ENCODE results near the gene GRIN1.

Gene GRIN1

GRCh38 chr9:137183980-137184595 is 45.1 kb downstream of the GRIN1 start:
- H3K27ac ChIP-seq: no peak overlapping the region
- no peak for TF ChIP-seq ZFX (IDR thresholded peaks at IDR 0.05; ENCODE audit: borderline replicate concordance)
- TF ChIP-seq, protein P1, sequence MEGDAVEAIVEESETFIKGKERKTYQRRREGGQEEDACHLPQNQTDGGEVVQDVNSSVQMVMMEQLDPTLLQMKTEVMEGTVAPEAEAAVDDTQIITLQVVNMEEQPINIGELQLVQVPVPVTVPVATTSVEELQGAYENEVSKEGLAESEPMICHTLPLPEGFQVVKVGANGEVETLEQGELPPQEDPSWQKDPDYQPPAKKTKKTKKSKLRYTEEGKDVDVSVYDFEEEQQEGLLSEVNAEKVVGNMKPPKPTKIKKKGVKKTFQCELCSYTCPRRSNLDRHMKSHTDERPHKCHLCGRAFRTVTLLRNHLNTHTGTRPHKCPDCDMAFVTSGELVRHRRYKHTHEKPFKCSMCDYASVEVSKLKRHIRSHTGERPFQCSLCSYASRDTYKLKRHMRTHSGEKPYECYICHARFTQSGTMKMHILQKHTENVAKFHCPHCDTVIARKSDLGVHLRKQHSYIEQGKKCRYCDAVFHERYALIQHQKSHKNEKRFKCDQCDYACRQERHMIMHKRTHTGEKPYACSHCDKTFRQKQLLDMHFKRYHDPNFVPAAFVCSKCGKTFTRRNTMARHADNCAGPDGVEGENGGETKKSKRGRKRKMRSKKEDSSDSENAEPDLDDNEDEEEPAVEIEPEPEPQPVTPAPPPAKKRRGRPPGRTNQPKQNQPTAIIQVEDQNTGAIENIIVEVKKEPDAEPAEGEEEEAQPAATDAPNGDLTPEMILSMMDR (IDR thresholded peaks at IDR 0.05): no peak

DNA sequence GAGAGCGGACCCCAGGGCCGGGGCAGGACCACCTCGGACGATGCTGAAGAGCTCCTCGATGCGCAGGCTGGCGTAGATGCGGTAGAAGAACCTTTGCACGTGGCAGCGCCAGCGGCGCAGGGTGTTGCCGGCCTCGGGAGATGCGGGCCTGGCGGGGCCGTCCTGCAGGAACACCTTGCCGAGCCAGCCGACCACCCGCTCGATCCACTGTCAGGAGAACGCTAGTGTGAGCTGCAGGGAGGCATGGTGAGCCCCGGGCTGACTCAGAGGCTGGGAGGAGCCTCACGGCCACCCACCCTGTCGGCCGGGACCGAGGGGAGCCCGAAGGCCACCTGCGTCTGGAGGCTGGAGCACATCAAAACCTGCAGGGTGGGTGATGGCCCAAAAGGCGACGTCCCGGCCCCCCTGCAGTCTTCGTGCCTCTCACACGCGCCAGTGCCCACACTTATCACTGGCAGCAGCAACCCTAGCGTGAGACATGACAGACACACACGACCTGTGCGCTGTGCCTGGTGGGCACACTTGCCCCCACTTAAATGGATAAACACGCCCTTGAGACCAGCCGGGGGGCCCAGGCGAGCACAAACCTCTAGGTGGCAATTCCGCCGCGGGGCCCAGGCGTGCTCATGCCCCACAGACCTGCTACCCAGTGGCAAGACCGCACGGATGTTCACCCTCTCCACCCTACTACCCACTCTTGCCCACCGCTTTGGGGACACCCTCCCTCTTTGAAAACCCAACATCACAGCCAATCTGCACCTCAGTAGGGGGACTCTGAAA is 46.1 kb downstream of the GRIN1 start:
- no peak for TF ChIP-seq ZFX (IDR thresholded peaks at IDR 0.05; ENCODE audit: borderline replicate concordance)
- TF ChIP-seq, protein P1 (IDR thresholded peaks at IDR 0.05): no peak
- no peak overlapping the region for H3K27ac ChIP-seq

- no peak overlapping the region for H3K27ac ChIP-seq
- TF ChIP-seq, protein P1 (IDR thresholded peaks at IDR 0.05): no peak
- no peak for TF ChIP-seq ZFX (IDR thresholded peaks at IDR 0.05; ENCODE audit: borderline replicate concordance)
Measured at GRCh38 chr9:137185921-137186320, 47.0 kb downstream of the GRIN1 start.

- TF ChIP-seq, protein P1 (IDR thresholded peaks at IDR 0.05): no peak
- TF ChIP-seq ZFX (IDR thresholded peaks at IDR 0.05; ENCODE audit: borderline replicate concordance): no peak
- no peak overlapping the region for H3K27ac ChIP-seq
Measured at GRCh38 chr9:137186385-137186784, 47.4 kb downstream of the GRIN1 start.

- H3K27ac ChIP-seq: no peak overlapping the region
- TF ChIP-seq ZFX (IDR thresholded peaks at IDR 0.05; ENCODE audit: borderline replicate concordance): no peak
- TF ChIP-seq, protein P1 (IDR thresholded peaks at IDR 0.05): no peak
Measured at GRCh38 chr9:137187386-137187785, 48.4 kb downstream of the GRIN1 start.

GRCh38 chr9:137188086-137188489 is 49.1 kb downstream of the GRIN1 start:
- peak overlapping the region; percentile 99 for H3K27ac ChIP-seq
- TF ChIP-seq ZFX (IDR thresholded peaks at IDR 0.05; ENCODE audit: borderline replicate concordance): no peak
- TF ChIP-seq, protein P1 (IDR thresholded peaks at IDR 0.05): no peak

Measured in 22Rv1 (cell line).